Activated T-cell treated with anti-CD3 and anti-CD28 coated beads, Interleukin-2, amount 50 U/mL, for 24 hours (primary cell): ENCODE measurements around the gene TXN2.
A peak's percentile ranks its signal among the peaks of the same experiment; 100 is the strongest.

ENCODE experiments used
- DNase-seq: peaks from one replicate; pipeline ENCODE4 v3.0.0-alpha.2; 2020
- H3K27ac Mint-ChIP-seq: 2 replicates; pipeline ENCODE4 v1.8.0; 2020; ENCODE audit warnings: mild to moderate bottlenecking, mixed read lengths
- H3K27me3 Mint-ChIP-seq: 2 replicates; pipeline ENCODE4 v1.8.0; 2020; ENCODE audit warnings: mixed read lengths
- H3K36me3 Mint-ChIP-seq: 2 replicates; pipeline ENCODE4 v1.8.0; 2020; ENCODE audit warnings: low read depth, mixed read lengths
- H3K4me1 Mint-ChIP-seq: 2 replicates; pipeline ENCODE4 v1.8.0; 2020; ENCODE audit warnings: low read depth, mixed read lengths
- H3K4me3 Mint-ChIP-seq: 2 replicates; pipeline ENCODE4 v1.8.0; 2020; ENCODE audit warnings: mild to moderate bottlenecking, moderate library complexity, mixed read lengths
- H3K9me3 Mint-ChIP-seq: 2 replicates; pipeline ENCODE4 v1.8.0; 2020; ENCODE audit warnings: mixed read lengths

TXN2 gene

GRCh38 chr22:36505998-36506635 lies 24.7 kb upstream of the TXN2 start:
- H3K27me3 Mint-ChIP-seq: no peaks in the 10 kb centered on the region
- H3K36me3 Mint-ChIP-seq: peaks cover 44% of the 10 kb centered on the region
- peak overlapping the region; percentile 87 for H3K27ac Mint-ChIP-seq

GRCh38 chr22:36497910-36498665 lies 16.6 kb upstream of the TXN2 start:
- H3K4me1 Mint-ChIP-seq: peaks cover 2% of the 10 kb centered on the region
- DNase-seq: no peak
- no peak overlapping the region for H3K27ac Mint-ChIP-seq
- H3K36me3 Mint-ChIP-seq: peaks cover 65% of the 10 kb centered on the region
- no peaks in the 10 kb centered on the region for H3K9me3 Mint-ChIP-seq
- no peak overlapping the region for H3K4me3 Mint-ChIP-seq
- no peaks in the 10 kb centered on the region for H3K27me3 Mint-ChIP-seq

More at GRCh38 chr22:36505998-36506635, 24.7 kb upstream of the TXN2 start:
- H3K4me3 Mint-ChIP-seq: peak overlapping the region; percentile 75
- no peaks in the 10 kb centered on the region for H3K9me3 Mint-ChIP-seq
- no peak for DNase-seq
- peaks cover 30% of the 10 kb centered on the region for H3K4me1 Mint-ChIP-seq

- Mint-ChIP-seq H3K4me3 (no peak overlapping the region), H3K4me1 (peaks cover 2% of the 10 kb centered on the region), H3K27ac (no peak overlapping the region), H3K27me3 (no peaks in the 10 kb centered on the region), H3K36me3 (peaks cover 81% of the 10 kb centered on the region), H3K9me3 (no peaks in the 10 kb centered on the region)
- DNase-seq: no peak
These were observed 12.3 kb upstream of the TXN2 start for GRCh38 chr22:36493690-36494110.

- Mint-ChIP-seq H3K4me1 (peaks cover 2% of the 10 kb centered on the region), H3K36me3 (peaks cover 76% of the 10 kb centered on the region), H3K27me3 (no peaks in the 10 kb centered on the region), H3K27ac (no peak overlapping the region), H3K9me3 (no peaks in the 10 kb centered on the region), H3K4me3 (no peak overlapping the region)
- DNase-seq: no peak
These were observed 10.7 kb upstream of the TXN2 start for GRCh38 chr22:36492109-36492508.

- no peaks in the 10 kb centered on the region for H3K27me3 Mint-ChIP-seq
- H3K36me3 Mint-ChIP-seq: peaks cover 76% of the 10 kb centered on the region
- no peaks in the 10 kb centered on the region for H3K9me3 Mint-ChIP-seq
- DNase-seq: no peak
- no peak overlapping the region for H3K27ac Mint-ChIP-seq
- no peak overlapping the region for H3K4me3 Mint-ChIP-seq
- H3K4me1 Mint-ChIP-seq: peaks cover 2% of the 10 kb centered on the region
These were observed 9.7 kb upstream of the TXN2 start for GRCh38 chr22:36491155-36491554.

GRCh38 chr22:36486619-36487384 lies 5.4 kb upstream of the TXN2 start:
- DNase-seq: peak; percentile 67
- Mint-ChIP-seq H3K27ac (no peak overlapping the region), H3K4me1 (peaks cover 4% of the 10 kb centered on the region), H3K27me3 (no peaks in the 10 kb centered on the region), H3K9me3 (no peaks in the 10 kb centered on the region), H3K4me3 (no peak overlapping the region), H3K36me3 (peaks cover 49% of the 10 kb centered on the region)

- Mint-ChIP-seq H3K9me3 (no peaks in the 10 kb centered on the region), H3K36me3 (peaks cover 54% of the 10 kb centered on the region), H3K4me1 (peaks cover 25% of the 10 kb centered on the region), H3K27me3 (no peaks in the 10 kb centered on the region), H3K27ac (peak overlapping the region; percentile 97), H3K4me3 (peak overlapping the region; percentile 91)
- no peak for DNase-seq
These were observed 473 bp downstream of the TXN2 start for GRCh38 chr22:36480941-36481392.

- Mint-ChIP-seq H3K4me1 (peaks cover 25% of the 10 kb centered on the region), H3K36me3 (peaks cover 74% of the 10 kb centered on the region), H3K4me3 (peak overlapping the region; percentile 20), H3K9me3 (no peaks in the 10 kb centered on the region), H3K27ac (peak overlapping the region; percentile 44), H3K27me3 (no peaks in the 10 kb centered on the region)
- no peak for DNase-seq
These were observed 2.5 kb downstream of the TXN2 start for GRCh38 chr22:36478966-36479365.

- Mint-ChIP-seq H3K9me3 (no peaks in the 10 kb centered on the region), H3K27ac (no peak overlapping the region), H3K36me3 (peaks cover 99% of the 10 kb centered on the region), H3K4me1 (peaks cover 20% of the 10 kb centered on the region), H3K27me3 (no peaks in the 10 kb centered on the region), H3K4me3 (no peak overlapping the region)
- no peak for DNase-seq
These were observed 6.1 kb downstream of the TXN2 start for GRCh38 chr22:36475341-36475740.

- peaks cover 95% of the 10 kb centered on the region for H3K36me3 Mint-ChIP-seq
- H3K4me1 Mint-ChIP-seq: peaks cover 23% of the 10 kb centered on the region
- peak overlapping the region; percentile 11 for H3K27ac Mint-ChIP-seq
- H3K9me3 Mint-ChIP-seq: no peaks in the 10 kb centered on the region
- no peak for DNase-seq
- H3K27me3 Mint-ChIP-seq: no peaks in the 10 kb centered on the region
- H3K4me3 Mint-ChIP-seq: no peak overlapping the region
These were observed 8.8 kb downstream of the TXN2 start for GRCh38 chr22:36472689-36473088.

- peak overlapping the region; percentile 18 for H3K27ac Mint-ChIP-seq
- peaks cover 31% of the 10 kb centered on the region for H3K4me1 Mint-ChIP-seq
- peaks cover 95% of the 10 kb centered on the region for H3K36me3 Mint-ChIP-seq
- no peak for DNase-seq
- no peaks in the 10 kb centered on the region for H3K9me3 Mint-ChIP-seq
- no peak overlapping the region for H3K4me3 Mint-ChIP-seq
- no peaks in the 10 kb centered on the region for H3K27me3 Mint-ChIP-seq
These were observed 10.1 kb downstream of the TXN2 start for GRCh38 chr22:36471341-36471821.

GRCh38 chr22:36470994-36471331 lies 10.5 kb downstream of the TXN2 start:
- no peaks in the 10 kb centered on the region for H3K27me3 Mint-ChIP-seq
- H3K4me1 Mint-ChIP-seq: peaks cover 31% of the 10 kb centered on the region
- H3K4me3 Mint-ChIP-seq: no peak overlapping the region
- H3K27ac Mint-ChIP-seq: no peak overlapping the region
- peaks cover 95% of the 10 kb centered on the region for H3K36me3 Mint-ChIP-seq
- DNase-seq: no peak
- H3K9me3 Mint-ChIP-seq: no peaks in the 10 kb centered on the region

GRCh38 chr22:36470162-36470993 lies 11.1 kb downstream of the TXN2 start:
- peak overlapping the region; percentile 72 for H3K27ac Mint-ChIP-seq
- no peaks in the 10 kb centered on the region for H3K27me3 Mint-ChIP-seq
- no peaks in the 10 kb centered on the region for H3K9me3 Mint-ChIP-seq
- peaks cover 33% of the 10 kb centered on the region for H3K4me1 Mint-ChIP-seq
- DNase-seq: peak; percentile 83
- peaks cover 94% of the 10 kb centered on the region for H3K36me3 Mint-ChIP-seq
- H3K4me3 Mint-ChIP-seq: no peak overlapping the region
